Measurements from ENCODE around the gene E2F6.

Gene E2F6

DNA sequence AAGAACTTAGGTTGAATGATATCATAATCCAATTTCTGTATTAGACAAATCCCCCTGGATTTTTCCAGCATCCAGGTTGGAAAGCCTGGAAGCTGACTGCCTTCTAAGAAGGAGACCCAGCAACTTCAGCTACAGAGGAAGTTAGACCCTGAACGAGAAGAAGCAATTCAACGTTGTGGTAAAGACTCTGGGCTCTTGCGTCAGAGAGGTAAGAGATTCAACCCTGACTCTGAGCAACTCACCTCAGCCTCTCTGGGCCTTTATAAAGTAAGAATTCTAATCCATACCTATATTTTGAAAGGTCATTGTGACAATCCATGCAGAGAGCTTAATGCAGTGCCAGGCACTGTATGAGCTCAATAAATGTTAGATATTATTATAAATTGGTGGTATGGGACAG, 9.7 kb downstream of the E2F6 start:
- no peak for DNase-seq

DNA sequence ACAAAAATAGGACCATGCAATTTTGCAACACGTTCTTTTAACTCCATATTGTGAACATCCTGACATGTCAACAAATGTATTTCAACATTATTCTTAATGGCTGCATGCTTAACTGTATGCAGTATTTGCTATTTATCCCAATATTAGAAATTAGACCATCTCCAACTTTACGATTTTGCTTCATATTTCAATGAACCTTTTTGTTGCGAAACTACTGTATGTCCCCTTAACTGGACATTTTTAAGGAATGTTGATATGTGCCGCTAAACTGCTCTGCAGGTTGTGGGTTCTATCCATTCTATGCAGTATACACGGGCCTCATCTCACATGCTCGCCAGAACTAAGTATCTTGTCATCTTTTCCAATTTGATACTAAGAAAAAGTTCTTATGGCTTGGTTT, 11.1 kb downstream of the E2F6 start:
- no peak for DNase-seq

DNA sequence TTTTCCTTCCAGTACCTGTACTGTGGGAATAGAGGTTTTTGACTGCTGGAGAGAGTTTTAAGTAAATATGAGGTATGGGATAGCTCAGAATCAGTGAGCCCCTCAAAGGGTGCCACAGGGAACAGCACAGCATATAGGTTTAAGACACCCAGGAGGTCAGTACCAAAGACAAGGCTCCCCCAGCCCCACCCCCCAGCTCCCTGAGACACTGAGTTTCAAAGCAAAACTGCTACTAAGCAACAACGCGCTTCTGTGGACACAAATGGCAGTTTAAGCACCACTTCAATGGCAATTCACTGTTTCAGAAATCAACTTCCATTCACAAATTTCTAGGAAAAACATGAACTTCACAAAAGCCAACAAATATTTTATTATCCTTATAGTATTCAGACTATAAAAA, 15.2 kb downstream of the E2F6 start:
- DNase-seq, result no peak

DNA sequence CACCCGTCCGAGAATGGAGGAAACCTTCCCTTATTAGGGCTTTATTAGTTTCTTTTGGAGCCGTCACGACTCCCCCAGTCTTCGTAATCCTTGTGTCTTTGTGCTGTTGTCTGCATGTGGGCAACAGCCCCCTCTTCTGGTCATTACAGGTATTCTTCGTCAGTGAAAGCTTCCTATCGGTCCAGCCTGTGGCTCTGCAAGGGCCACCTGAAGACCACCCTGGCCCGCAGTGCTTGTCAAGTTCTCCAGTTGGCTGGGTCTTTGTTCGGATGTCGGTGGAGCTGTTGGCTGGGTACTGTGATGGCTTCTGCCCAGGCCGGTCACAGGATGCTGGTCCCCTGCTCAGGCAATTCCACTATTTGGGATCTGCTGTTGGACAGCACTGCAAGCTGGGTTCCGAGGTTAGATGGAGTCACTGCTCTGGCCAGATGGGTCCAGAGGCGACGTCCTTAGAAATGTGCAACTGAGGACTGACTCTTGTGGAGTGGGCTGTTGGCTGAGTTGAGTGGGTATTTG, 19.2 kb downstream of the E2F6 start:
- DNase-seq, result peak; percentile 49

DNA sequence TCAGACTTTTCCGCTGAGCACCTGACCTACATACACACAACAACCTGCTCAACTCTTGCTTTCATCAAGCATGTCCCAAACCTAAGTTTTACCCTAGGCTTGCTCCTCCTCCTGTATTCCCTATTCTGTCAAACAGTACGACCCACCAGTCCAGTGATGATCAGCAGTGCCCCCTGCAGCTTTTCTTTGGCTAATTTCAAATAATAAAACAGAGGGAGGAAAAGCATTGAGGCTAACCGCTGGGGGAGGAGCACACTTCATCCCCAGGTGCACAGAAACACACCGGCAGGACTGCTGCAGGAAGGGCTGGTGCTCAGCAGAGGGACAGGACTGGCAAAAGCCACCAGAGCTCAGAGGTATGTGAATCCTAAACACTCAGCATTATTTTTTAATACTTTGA, 21.2 kb downstream of the E2F6 start:
- no peak for DNase-seq

DNA sequence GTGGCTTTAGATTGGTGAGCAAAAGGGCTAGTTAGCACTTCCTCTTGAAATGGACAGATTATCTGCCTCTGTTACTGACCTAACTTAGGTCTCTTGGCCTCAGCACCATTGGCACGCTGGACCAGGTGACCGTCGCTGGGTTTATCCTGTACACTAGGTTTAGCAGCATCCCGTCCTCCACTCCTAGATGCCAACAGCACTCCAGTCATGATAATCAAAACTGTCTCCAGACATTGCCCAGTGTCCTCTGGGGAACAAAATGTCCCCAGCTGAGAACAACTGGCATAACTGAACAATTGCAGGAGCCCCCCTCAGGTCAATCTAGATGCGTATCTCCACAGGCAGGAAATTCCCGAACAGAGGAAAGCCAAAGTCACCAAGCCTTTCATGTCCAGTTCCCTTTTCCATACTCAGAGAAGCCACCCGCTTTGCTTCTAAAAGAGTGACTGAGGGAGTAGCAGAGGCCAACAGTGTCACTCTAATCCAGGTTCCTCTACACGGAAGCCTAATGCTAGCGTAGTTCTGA, 27.3 kb downstream of the E2F6 start:
- DNase-seq, result no peak

DNA sequence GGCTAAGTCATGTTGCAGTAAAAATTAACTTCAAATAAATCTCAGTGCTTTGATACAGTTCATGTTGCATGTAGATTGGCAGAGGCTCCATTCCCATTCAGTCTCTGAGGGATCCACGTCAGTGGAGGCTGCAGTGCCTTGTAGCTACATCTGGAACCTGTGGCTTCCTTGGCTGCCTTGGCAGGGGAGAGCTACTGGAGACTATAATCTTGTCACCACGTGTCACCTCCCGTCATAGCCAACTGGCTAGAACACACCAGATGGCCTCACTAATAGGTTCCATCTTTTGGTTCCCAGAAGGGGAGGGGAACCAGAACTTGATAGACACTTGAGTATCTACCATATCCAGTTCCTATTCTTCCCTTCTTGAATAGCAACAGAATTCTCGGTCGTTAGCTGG, 28.4 kb downstream of the E2F6 start:
- DNase-seq, result no peak

DNA sequence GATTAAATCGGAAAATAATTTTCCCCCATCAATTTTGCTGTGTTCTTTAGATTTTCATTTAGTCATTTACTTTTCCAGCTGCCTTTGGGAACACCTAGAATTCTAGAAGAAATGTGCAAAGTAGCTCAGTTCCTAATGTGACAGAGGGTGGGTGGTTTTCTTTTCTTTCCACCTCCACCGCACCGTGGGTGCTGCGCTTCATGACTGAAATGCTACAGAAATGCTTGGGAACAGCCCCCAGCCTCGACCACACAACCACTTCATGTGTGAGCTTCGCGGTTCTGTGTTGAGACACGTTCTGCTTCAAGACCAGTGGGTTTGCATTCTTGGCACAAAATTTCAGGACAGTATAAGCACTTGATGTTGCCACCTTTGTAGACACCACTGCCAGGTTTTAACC, 30.9 kb downstream of the E2F6 start:
- DNase-seq, result no peak

DNA sequence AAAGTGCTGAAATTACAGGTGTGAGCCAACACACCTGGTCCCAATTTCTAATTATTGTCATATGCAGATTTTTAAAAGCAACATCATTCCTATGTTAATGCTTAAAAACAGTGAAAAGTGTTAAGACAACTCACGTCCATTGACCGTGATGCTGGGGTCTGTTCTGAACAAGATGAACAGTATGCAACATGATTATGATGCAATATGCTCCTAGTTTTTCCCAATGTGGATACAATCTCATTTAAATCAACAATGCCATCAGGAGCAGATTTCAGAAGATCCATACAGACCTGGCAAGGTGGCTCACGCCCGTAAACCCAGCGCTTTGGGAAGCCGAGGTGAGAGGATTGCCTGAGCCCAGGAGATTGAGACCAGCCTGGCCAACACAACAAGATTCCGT, 31.5 kb downstream of the E2F6 start:
- no peak for DNase-seq

DNA sequence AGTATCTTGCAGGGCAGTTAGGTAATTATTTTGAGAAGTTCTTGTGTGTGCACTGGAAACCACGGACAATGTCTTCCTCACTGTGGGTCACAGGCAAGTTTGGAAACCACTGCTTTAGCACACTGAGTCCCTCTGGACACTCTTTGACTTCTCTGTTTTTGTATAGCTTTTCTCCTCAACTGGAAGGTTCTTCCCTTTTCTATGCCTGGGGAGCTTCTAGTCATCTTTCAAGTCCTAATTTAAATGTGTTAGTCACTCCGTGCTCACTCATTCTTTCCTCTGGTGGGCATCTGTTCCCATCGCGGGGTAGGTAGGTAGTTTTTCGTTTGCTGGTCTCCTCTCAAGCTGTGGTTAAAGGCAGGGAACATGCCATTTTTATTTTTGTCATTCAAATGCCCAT, 32.1 kb downstream of the E2F6 start:
- no peak for DNase-seq

DNA sequence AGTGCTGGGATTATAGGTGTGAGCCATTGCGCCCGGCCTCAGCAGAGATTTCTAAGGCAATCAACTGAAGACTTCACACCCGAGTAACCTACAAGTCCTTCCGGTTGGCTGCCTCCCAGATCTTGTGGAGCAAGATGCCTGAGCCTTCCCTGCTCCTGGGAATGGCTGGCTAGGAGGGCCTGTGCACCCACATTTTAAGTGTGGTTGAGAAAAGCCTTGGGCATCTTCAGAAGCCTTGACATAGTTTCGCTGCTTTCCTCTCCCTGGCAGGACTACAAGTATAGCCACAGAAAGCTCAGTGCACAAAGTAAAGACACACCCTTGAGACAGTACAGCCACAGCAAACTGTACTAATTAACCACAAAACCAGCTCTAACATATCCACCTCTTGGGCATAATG, 35.2 kb downstream of the E2F6 start:
- DNase-seq, result no peak

DNA sequence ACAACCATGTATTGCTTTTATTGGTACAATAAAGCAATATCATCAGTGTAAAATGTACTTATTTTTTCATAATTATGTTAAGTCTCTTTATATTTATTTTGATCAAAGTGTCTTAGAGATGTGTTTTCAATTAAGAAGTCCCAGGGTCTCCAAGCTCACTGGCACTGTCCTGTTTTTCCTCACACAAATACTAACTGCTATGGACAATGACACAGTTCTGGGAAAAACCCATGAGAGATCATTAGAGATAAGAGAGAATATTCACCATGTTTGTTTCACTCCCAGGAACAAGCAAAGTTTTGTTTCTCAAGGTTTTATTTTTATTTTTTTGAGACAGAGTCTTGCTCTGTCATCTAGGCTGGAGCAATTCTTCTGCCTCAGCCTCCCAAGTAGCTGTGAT, 38.7 kb downstream of the E2F6 start:
- DNase-seq, result no peak

DNA sequence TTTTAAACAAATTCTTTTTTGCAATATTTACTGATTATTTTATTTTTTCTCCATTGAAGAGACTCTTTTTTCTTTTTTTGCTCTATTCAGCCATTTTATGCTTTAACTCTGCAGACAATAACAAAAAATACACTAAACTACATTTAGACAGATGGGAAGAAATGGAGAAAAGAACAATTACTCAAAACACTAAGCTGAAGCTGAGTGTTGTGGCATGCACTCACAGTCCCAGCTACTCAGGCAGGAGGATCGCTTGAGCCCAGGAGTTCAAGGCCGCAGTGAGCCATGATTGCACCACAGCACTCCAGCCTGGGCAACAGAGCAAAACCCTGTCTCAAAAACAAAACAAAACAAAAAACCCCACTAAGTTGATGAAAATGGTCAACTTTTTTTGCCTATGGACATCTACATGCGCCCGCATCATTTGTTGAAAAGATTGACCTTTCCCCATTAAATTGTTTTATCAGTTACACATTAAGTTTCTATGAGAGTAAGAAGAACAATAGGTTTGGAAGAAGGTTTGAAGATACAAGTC, 43.0 kb downstream of the E2F6 start:
- no peak for DNase-seq

DNA sequence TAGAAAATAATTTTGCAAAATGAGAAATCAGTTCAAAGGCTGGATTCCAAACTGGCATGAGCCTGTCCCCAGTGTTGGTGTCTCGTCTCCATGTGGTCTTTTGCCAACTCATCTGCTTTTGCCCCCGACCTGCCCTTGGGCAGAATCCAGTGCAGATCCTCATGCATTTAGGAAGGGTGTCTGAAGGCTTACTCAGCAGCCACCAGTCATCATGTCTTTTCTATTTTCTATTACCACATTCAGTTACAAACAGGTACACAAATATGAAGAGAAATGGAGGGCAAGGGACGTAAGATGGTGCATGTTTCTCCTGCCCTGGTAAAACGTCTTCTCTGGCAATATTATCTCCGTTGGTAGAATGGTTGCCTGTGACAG, 43.5 kb downstream of the E2F6 start:
- no peak for DNase-seq

DNA sequence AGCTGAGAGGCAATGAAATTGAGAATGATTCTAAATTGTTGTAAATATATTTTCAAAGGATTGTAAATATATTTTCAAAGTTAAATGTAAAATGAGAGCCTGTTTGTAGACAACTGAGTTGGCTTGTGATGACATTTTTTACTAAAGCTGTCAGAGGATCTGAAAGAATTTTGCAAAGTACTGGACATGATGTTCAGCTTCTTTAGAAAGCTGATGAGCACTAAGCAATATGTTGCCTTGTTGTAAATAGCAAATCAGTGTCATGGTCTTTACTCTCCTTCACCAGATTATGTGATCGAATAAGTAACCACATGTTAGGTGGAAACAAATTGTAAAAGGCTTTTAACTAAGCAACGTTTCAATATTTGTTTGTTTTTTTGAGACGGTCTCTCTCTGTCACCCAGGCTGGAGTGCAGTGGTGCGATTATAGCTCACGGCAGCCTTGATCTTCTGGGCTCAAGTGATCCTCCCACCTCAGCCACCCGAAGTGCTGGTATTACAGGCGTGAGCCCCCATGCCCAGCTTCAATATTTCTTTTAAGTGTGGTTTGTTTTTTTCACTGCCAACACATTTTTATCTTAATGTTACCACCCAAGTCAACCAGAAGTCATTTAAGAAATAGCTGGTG, 44.0 kb downstream of the E2F6 start:
- no peak for DNase-seq

DNA sequence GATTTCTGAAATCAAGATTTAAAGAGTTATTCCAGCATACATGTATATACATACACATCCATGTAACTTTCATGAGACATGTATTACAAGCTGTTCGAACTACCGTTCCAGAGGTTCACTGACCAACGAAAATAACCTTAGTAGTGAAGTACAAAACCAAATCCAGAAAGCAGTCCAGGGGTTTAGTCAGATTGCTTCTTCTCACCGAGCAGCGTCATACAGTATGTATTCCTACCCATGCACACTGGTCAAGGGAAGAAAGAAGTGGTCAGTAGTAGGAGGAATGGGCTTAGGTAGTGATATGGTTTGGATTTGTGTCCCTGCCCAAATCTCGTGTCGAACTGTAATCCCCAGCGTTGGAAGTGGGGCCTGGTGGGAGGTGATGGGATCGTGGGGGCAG, 45.3 kb downstream of the E2F6 start:
- no peak for DNase-seq

DNA sequence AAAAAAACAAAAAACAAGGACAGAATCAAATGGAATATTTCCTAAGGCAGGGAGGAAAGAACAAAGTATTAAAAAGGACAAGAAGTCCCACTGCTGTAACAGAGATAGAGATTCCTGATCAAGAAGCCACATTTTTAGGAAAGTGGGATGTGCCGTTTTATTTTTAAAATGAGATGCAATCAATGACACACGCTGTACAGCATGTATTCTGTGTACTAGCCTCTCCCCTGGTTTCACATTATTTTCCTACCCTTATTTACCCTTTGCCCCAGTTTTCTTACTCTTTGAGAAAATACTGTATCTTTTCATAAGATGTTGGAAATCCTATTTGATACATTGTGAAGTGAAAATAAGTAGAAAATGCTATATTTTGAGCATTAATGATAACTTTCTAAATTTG, 45.8 kb downstream of the E2F6 start:
- no peak for DNase-seq

DNA sequence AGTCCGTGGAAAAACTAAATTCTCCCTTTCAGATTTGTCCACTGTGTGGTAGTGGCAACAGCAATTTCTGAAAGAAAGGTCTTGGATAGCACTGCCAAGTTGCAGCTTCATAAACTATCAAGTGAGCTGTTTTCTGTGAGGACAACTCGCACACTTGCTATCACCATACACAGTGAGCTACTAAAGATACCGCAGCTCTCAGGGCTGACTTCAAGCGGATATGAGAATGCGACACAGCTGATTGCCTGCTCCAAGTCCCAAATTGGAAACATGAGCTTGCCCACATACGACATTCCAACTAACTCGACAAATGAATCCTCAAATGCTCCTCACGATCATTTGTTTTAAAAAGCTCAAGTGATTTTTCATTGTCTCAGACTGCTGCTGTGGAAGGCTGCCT, 46.2 kb downstream of the E2F6 start:
- DNase-seq, result no peak

DNA sequence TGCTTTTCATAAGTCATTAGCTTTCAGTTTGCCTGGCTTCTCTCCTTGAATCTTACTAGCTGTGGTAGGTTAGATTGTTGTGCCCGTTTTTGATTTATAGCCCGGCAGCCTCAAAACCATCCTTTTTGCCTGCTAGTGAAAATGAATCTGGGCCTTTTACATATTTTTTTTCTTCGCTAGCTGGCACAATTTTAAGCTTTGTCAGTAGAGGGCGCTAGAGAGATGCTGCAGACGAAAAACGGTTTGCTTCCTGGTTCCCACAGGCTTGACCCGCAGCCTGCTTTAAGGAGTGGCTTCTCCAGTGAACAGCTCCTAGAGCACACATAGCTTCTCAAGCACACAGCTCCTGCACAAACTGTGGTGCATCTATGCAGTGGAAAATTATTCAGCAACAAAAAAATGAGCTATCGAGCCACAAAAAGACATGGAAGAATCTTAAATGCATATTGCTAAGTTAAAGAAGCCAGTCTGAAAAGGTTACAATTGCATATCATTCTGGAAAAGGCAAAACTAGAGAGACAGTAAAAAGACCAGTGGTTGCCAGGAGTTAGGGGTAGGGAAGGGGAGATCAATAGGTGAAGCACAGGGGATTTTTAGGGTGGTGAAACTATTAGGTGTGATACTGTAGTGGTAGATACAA, 47.9 kb downstream of the E2F6 start:
- DNase-seq, result no peak

DNA sequence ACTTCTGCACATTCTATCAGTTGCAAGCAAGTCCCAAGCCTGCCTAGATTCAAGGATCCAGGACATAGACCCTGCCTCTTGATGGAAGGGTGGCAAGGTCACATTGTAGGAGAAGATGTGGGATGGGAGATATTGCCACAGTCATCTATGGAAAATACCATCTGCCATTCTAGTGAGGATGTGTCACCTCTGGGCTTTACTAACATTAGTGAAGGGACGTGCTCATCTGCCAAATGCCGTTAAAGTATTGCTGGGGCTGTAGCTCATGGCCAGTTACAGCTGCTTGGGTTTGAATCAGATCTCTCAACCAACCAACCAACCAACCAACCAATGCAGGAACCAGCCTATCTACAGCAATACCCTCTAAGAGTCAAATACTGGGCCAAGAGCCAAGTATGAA, 49.0 kb downstream of the E2F6 start:
- DNase-seq, result no peak

DNA sequence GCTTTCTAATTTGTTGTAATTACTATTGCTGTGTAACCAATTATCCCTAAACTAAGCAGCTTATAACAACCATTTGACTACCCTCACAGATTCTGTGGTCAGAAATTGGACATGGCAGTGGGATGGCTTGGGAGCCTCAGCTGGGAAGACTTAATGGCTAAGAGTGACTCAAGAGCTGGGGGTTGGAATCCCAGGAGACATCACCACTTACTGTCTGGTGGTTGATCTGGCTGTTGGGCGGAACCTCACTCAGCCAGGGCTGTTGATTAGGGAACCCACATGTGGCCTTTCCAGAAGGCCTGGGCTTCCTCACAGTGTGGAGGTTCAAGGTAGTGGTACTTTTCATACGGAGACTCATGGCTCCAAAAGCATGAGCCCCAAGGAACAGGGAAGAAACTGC, 49.8 kb downstream of the E2F6 start:
- DNase-seq, result no peak

DNA sequence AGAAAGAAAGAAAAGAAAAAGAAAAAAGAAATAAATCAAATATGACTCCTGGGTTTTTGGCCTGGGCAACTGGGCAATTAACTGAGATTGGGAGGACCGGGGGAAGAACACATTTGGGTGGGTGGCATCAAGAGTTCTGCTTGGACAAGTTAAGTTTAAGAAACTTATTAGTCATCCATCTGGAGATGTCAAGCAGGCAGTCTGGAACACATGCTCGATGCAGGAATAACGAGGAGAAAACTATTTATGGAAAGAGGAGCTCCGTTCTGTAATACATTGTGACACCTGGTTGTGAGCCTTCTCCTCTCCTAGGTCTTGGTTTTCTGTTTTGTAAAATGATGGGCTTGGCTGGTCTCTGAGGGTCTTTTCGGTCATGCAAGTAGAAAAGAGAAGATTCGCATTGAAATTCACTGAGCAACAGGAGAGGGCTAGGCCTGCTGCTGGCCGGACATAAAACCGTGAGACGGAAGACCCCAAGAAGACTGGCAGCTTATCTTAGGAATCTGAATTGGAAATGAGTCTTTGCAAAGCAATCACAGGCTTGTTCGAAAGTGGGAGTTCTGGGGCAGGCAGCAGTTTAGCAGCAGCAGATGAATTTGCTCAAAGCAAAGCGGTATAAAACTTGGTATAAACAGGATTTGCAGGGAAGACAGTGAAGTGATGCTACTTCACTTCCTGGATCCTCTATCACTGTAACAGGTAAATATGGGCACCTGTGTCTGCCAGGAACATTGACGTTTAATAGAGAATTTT, 51.4 kb downstream of the E2F6 start:
- DNase-seq, result no peak

DNA sequence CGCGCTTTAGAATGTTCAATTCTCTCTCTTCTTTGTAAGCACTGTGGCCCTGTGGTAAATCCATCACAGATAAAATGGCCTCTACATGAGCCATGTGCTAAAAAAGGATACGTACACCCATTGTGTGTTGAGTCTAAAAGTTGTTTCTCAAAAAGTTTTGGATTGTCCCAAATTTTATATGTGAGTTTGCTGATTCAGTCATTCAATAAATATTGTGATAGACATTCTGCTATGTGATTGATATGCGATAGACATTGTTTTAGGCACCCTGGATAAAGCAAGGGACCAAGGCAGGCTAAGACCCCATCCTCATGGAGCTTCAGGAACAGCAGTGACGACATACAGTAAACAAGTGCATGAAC, 53.5 kb downstream of the E2F6 start:
- DNase-seq, result no peak

Measured in stimulated activated CD4-positive, alpha-beta T cell treated with anti-CD3 and anti-CD28 coated beads, Interleukin-4, amount 100 ng/mL, for 24 hours (primary cell).